Measurements from ENCODE around the gene POLL. TPM values are rescaled to one million over a fixed set of nuclear protein-coding genes. Genes with fewer than 3 reads are reported as not detected.

The POLL gene
- total and polyA plus RNA-seq, 2 experiments from 2014 or later, result 16.8 to 17.7 TPM

DNA sequence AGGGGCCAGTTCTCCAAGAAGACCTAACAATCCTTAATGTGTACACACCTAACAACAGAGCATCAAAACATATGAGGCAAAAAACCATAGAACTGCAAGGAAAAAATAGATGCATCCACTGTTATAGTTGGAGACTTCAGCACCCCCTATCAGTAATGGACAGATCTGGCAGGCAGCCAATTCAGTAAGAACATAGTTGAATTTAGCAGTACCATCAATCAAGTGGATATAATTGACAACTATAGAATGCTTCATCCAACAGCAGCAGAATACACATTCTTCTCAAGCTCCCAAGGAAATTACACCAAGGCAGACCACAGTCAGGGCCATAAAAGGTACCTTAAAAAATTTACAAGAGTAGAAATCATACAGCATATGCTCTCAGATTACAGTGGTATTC, 42.2 kb downstream of the POLL start:
- no peaks in the 10 kb centered on the region for H3K79me2 ChIP-seq
- H3K4me3 ChIP-seq, result no peak overlapping the region
- no peaks in the 10 kb centered on the region for H3K9me2 ChIP-seq (replicated peaks; ENCODE audit: insufficient read depth)
- no peak overlapping the region for H3K27ac ChIP-seq
- H4K20me1 ChIP-seq (ENCODE audit: insufficient read depth, poor library complexity, severe bottlenecking), result no peaks in the 10 kb centered on the region
- H3K27me3 ChIP-seq, result no peaks in the 10 kb centered on the region
- H3K9me3 ChIP-seq (ENCODE audit: low read depth), result no peaks in the 10 kb centered on the region
- H3K4me1 ChIP-seq (ENCODE audit: insufficient read depth), result no peaks in the 10 kb centered on the region
- H3K4me2 ChIP-seq, result no peak overlapping the region
- TF ChIP-seq, protein P1, sequence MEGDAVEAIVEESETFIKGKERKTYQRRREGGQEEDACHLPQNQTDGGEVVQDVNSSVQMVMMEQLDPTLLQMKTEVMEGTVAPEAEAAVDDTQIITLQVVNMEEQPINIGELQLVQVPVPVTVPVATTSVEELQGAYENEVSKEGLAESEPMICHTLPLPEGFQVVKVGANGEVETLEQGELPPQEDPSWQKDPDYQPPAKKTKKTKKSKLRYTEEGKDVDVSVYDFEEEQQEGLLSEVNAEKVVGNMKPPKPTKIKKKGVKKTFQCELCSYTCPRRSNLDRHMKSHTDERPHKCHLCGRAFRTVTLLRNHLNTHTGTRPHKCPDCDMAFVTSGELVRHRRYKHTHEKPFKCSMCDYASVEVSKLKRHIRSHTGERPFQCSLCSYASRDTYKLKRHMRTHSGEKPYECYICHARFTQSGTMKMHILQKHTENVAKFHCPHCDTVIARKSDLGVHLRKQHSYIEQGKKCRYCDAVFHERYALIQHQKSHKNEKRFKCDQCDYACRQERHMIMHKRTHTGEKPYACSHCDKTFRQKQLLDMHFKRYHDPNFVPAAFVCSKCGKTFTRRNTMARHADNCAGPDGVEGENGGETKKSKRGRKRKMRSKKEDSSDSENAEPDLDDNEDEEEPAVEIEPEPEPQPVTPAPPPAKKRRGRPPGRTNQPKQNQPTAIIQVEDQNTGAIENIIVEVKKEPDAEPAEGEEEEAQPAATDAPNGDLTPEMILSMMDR (IDR thresholded peaks at IDR 0.05; ENCODE audit: poor library complexity), result no peak
- TF ChIP-seq EZH2 (IDR thresholded peaks at IDR 0.05; ENCODE audit: borderline replicate concordance), result no peak
- TF ChIP-seq EZH2phosphoT487 (IDR thresholded peaks at IDR 0.05; ENCODE audit: low read depth, severe bottlenecking, unreplicated experiment), result no peak
- no peak overlapping the region for H2AFZ ChIP-seq
- H3K36me3 ChIP-seq (replicated peaks; ENCODE audit: insufficient read depth, low read depth), result no peaks in the 10 kb centered on the region
- no peak for DNase-seq (ENCODE audit: low spot score)

DNA sequence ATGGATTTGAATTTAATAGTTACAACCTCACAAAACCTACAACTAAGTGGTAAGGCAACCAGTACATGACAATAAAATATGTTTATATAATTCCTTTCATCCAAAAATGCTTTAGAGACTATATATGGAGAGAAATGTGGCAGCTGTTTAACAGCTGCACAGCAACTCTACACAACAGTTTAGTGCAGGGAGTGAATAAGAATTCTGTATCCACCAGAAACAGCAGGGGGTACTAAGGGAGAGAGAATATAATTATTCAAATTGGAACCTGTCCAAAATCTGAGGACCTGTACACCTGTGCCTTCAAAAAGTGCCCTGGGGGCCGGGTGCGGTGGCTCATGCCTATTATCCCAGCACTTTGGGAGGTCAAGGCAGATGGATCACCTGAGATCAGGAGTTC, 49.6 kb downstream of the POLL start:
- no peaks in the 10 kb centered on the region for H4K20me1 ChIP-seq (ENCODE audit: insufficient read depth, poor library complexity, severe bottlenecking)
- H3K4me3 ChIP-seq, result no peak overlapping the region
- no peaks in the 10 kb centered on the region for H3K36me3 ChIP-seq (replicated peaks; ENCODE audit: insufficient read depth, low read depth)
- no peaks in the 10 kb centered on the region for H3K79me2 ChIP-seq
- H3K27ac ChIP-seq, result no peak overlapping the region
- no peaks in the 10 kb centered on the region for H3K4me1 ChIP-seq (ENCODE audit: insufficient read depth)
- no peak for DNase-seq (ENCODE audit: low spot score)
- H3K27me3 ChIP-seq, result no peaks in the 10 kb centered on the region
- TF ChIP-seq EZH2 (IDR thresholded peaks at IDR 0.05; ENCODE audit: borderline replicate concordance) (no peak), EZH2phosphoT487 (IDR thresholded peaks at IDR 0.05; ENCODE audit: low read depth, severe bottlenecking, unreplicated experiment) (no peak)
- TF ChIP-seq, protein P1 (IDR thresholded peaks at IDR 0.05; ENCODE audit: poor library complexity), result no peak
- no peaks in the 10 kb centered on the region for H3K9me2 ChIP-seq (replicated peaks; ENCODE audit: insufficient read depth)
- H2AFZ ChIP-seq, result no peak overlapping the region
- H3K9me3 ChIP-seq (ENCODE audit: low read depth), result no peaks in the 10 kb centered on the region
- 98% methylated on average over 2 of the region's 2 CpGs for WGBS (ENCODE audit: low lambda C conversion rate, missing lambda C conversion rate)
- no peak overlapping the region for H3K4me2 ChIP-seq

DNA sequence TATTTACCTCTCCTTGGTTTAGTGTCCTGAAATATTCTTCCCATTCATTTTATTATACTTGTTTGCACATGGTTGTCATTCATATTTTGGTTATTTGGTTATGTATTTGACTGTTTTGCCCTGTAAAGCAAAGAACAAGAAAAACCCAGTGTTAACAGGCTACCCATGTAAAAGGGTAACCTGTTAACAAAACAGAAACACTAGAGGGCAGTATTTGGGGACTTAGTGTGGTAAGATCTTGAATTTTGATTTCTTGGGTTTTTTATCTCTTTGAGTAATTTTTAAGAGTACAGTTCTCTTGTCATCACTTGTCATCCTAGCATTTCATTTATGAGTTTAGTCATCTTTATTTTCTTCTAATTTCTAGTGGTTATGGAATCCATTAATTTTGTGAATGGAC, 51.3 kb downstream of the POLL start:
- no peak for DNase-seq (ENCODE audit: low spot score)
- Histone ChIP-seq H3K9me2 (replicated peaks; ENCODE audit: insufficient read depth) (no peaks in the 10 kb centered on the region), H3K27me3 (no peaks in the 10 kb centered on the region), H3K4me2 (no peak overlapping the region), H3K9me3 (ENCODE audit: low read depth) (no peaks in the 10 kb centered on the region), H3K4me3 (no peak overlapping the region), H3K4me1 (ENCODE audit: insufficient read depth) (no peaks in the 10 kb centered on the region), H3K36me3 (replicated peaks; ENCODE audit: insufficient read depth, low read depth) (no peaks in the 10 kb centered on the region), H3K27ac (no peak overlapping the region), H2AFZ (no peak overlapping the region), H4K20me1 (ENCODE audit: insufficient read depth, poor library complexity, severe bottlenecking) (no peaks in the 10 kb centered on the region), H3K79me2 (no peaks in the 10 kb centered on the region)
- TF ChIP-seq, protein P1 (IDR thresholded peaks at IDR 0.05; ENCODE audit: poor library complexity), result no peak
- no peak for TF ChIP-seq EZH2phosphoT487 (IDR thresholded peaks at IDR 0.05; ENCODE audit: low read depth, severe bottlenecking, unreplicated experiment)
- TF ChIP-seq EZH2 (IDR thresholded peaks at IDR 0.05; ENCODE audit: borderline replicate concordance), result no peak

- no peaks in the 10 kb centered on the region for H3K36me3 ChIP-seq (replicated peaks; ENCODE audit: insufficient read depth, low read depth)
- no peaks in the 10 kb centered on the region for H4K20me1 ChIP-seq (ENCODE audit: insufficient read depth, poor library complexity, severe bottlenecking)
- no peaks in the 10 kb centered on the region for H3K9me3 ChIP-seq (ENCODE audit: low read depth)
- no peak overlapping the region for H3K4me2 ChIP-seq
- no peaks in the 10 kb centered on the region for H3K27me3 ChIP-seq
- DNase-seq (ENCODE audit: low spot score), result no peak
- TF ChIP-seq, protein P1 (IDR thresholded peaks at IDR 0.05; ENCODE audit: poor library complexity), result no peak
- TF ChIP-seq EZH2phosphoT487 (IDR thresholded peaks at IDR 0.05; ENCODE audit: low read depth, severe bottlenecking, unreplicated experiment) (no peak), EZH2 (IDR thresholded peaks at IDR 0.05; ENCODE audit: borderline replicate concordance) (no peak)
- H3K4me3 ChIP-seq, result no peak overlapping the region
- H3K4me1 ChIP-seq (ENCODE audit: insufficient read depth), result no peaks in the 10 kb centered on the region
- 70% methylated on average over 4 of the region's 4 CpGs for WGBS (ENCODE audit: low lambda C conversion rate, missing lambda C conversion rate)
- no peaks in the 10 kb centered on the region for H3K79me2 ChIP-seq
- no peaks in the 10 kb centered on the region for H3K9me2 ChIP-seq (replicated peaks; ENCODE audit: insufficient read depth)
- no peak overlapping the region for H3K27ac ChIP-seq
- H2AFZ ChIP-seq, result no peak overlapping the region
These were observed 52.1 kb downstream of the POLL start for GRCh38 chr10:101535949-101536348.

All from hepatocyte (in vitro differentiated cells).